Measurements from ENCODE around the gene OVCA2.

Gene OVCA2

DNA sequence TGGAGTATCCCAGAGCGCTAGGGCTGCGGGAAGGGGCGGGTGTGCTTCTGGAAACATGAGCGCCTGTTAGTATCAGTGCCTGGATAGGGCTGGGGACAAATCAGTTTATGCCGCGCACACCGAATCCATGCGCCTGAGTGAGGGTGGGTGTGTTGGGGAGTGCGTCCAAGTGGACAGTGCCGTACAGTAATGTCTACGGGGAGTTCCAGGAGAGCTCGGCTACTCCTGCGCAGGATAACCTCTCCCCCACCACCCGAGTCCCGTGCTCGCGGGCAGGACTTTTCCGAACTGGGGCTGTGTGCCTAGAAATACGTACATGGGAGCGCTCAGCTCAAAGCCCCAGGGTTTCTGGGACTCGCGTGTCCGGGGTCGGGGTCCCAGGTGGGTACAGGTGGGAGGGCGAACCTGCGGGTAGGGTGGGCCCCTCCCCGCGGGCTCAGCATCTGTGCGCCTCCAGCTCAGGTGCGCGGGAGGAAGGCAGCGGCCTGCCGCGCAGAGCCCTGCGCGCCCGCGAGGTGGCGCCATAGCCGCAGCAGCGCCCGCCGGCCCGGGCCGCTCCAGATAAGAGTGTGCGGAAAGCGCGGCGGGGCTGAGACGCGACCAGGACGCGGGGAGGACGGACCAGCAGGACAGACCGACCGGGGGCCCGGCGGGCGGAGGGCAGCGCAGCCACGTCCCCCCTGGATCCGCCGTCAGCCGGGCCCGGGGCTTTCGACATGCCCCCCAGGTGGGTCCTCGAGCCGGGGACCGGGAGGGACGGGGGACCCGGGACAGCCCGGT is 12.9 kb downstream of the OVCA2 start, which contains the start of gene HIC1:
Gene HIC1 (plus strand): TSS at position 592 of the 780 bp plus-strand sequence. CDS start 1,588 bp downstream, outside the sequence.
- peak; percentile 59 for DNase-seq (ENCODE audit: low spot score)

DNA sequence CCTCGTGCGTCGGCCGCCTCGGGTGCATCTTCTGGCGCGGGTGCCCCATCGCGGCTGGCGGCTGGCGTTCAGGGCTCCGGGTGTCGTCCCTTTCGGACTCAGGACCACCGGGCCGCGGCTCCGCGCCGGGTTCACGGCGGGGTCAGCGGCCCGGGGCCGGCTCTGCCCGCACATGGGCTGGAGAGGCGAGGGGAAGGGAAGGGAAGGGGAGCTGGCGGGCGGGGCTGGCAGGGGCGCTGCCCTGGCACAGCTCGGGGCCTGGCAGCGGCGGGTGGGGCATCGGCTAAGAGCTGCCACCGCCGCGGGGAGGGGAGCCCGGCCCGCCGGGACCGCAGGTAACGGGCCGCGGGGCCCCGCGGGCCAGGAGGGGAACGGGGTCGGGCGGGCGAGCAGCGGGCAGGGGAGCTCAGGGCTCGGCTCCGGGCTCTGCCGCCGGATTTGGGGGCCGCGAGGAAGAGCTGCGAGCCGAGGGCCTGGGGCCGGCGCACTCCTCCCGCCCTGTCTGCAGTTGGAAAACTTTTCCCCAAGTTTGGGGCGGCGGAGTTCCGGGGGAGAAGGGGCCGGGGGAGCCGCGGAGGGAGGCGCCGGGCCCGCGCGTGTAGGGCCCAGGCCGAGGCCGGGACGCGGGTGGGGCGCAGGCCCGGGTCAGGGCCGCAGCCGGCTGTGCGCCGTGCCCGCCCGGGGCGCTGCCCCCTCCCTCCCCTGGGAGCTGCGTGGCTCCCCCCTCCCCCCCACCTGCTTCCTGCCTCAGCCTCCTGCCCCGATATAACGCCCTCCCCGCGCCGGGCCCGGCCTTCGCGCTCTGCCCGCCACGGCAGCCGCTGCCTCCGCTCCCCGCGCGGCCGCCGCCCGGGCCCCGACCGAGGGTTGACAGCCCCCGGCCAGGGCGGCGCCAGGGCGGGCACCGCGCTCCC is 13.7 kb downstream of the OVCA2 start:
- no peak for DNase-seq (ENCODE audit: low spot score)

DNA sequence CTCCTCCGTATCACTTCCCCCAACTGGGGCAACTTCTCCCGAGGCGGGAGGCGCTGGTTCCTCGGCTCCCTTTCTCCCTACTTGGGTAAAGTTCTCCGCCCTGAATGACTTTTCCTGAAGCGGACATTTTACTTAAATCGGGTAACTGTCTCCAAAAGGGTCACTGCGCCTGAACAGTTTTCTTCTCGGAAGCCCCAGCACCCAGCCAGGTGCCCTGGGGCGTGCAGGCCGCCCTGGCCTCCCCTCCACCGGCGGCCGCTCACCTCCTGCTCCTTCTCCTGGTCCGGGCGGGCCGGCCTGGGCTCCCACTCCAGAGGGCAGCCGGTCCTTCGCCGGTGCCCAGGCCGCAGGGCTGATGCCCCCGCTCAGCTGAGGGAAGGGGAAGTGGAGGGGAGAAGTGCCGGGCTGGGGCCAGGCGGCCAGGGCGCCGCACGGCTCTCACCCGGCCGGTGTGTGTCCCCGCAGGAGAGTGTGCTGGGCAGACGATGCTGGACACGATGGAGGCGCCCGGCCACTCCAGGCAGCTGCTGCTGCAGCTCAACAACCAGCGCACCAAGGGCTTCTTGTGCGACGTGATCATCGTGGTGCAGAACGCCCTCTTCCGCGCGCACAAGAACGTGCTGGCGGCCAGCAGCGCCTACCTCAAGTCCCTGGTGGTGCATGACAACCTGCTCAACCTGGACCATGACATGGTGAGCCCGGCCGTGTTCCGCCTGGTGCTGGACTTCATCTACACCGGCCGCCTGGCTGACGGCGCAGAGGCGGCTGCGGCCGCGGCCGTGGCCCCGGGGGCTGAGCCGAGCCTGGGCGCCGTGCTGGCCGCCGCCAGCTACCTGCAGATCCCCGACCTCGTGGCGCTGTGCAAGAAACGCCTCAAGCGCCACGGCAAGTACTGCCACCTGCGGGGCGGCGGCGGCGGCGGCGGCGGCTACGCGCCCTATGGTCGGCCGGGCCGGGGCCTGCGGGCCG is 14.7 kb downstream of the OVCA2 start:
- no peak for DNase-seq (ENCODE audit: low spot score)

DNA sequence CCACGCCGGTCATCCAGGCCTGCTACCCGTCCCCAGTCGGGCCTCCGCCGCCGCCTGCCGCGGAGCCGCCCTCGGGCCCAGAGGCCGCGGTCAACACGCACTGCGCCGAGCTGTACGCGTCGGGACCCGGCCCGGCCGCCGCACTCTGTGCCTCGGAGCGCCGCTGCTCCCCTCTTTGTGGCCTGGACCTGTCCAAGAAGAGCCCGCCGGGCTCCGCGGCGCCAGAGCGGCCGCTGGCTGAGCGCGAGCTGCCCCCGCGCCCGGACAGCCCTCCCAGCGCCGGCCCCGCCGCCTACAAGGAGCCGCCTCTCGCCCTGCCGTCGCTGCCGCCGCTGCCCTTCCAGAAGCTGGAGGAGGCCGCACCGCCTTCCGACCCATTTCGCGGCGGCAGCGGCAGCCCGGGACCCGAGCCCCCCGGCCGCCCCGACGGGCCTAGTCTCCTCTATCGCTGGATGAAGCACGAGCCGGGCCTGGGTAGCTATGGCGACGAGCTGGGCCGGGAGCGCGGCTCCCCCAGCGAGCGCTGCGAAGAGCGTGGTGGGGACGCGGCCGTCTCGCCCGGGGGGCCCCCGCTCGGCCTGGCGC is 15.4 kb downstream of the OVCA2 start:
- no peak for DNase-seq (ENCODE audit: low spot score)

DNA sequence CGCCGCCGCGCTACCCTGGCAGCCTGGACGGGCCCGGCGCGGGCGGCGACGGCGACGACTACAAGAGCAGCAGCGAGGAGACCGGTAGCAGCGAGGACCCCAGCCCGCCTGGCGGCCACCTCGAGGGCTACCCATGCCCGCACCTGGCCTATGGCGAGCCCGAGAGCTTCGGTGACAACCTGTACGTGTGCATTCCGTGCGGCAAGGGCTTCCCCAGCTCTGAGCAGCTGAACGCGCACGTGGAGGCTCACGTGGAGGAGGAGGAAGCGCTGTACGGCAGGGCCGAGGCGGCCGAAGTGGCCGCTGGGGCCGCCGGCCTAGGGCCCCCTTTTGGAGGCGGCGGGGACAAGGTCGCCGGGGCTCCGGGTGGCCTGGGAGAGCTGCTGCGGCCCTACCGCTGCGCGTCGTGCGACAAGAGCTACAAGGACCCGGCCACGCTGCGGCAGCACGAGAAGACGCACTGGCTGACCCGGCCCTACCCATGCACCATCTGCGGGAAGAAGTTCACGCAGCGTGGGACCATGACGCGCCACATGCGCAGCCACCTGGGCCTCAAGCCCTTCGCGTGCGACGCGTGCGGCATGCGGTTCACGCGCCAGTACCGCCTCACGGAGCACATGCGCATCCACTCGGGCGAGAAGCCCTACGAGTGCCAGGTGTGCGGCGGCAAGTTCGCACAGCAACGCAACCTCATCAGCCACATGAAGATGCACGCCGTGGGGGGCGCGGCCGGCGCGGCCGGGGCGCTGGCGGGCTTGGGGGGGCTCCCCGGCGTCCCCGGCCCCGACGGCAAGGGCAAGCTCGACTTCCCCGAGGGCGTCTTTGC is 16.2 kb downstream of the OVCA2 start:
- DNase-seq (ENCODE audit: low spot score): no peak

DNA sequence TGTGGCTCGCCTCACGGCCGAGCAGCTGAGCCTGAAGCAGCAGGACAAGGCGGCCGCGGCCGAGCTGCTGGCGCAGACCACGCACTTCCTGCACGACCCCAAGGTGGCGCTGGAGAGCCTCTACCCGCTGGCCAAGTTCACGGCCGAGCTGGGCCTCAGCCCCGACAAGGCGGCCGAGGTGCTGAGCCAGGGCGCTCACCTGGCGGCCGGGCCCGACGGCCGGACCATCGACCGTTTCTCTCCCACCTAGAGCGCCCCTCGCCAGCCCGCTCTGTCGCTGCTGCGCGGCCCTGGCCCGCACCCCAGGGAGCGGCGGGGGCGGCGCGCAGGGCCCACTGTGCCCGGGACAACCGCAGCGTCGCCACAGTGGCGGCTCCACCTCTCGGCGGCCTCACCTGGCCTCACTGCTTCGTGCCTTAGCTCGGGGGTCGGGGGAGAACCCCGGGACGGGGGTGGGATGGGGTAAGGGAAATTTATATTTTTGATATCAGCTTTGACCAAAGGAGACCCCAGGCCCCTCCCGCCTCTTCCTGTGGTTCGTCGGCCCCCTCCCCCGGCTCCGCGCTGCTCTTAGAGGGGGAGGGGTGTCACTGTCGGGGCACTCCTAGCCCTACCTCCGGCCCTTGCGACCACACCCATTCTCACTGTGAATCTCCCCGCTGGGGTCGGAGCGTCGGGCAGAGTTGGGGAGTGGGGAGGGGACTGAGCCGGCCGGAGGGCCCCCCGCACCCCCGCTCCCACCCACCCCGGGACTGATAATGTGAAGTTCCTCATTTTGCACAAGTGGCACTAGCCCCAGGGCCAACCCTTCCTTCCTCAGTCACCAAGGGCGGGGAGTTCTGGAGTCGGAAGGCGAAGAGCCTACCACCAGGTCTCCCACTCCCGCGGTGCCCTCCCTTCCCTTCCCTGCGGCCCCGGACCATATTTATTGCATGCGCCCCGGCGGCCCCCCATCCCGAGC is 17.0 kb downstream of the OVCA2 start:
- no peak for DNase-seq (ENCODE audit: low spot score)

DNA sequence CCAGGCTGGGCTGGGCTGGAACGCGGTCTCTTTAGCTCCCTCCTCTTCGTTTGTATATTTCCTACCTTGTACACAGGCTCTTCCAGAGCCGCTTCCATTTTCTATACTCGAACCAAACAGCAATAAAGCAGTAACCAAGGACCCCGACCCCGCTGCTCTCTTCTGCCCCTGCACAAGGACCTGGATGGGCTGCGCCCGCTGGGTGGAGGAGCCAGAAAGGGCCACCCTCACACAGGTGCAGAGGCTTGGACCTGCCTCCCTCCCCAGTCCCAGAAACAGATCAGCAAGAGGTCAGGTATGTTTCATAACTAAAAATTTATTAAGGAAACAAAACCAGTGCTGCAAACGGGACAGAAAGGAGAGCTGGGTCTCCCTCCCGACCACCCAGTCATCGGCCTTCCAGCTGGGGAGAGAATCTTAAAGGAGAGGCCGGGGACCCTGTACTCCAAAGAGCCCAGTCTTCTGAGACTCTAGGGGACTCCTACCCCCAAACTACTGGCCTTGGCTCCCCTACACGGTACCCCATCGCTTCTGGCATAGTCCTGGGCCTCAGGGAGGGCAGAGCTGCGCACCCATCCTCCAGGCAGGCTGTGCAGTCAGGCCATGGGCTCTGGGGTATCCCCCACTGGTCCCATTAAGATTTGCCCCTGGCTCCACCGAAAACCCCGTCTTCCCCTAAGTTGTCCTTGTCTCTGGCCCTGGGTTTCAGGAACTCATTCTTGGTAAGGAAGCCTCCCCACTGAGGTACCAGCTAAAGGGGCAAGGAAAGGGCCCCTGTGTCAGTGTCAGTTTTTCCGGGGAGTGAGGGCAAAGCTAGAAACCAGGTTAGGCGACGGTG is 17.9 kb downstream of the OVCA2 start:
- DNase-seq (ENCODE audit: low spot score): no peak

DNA sequence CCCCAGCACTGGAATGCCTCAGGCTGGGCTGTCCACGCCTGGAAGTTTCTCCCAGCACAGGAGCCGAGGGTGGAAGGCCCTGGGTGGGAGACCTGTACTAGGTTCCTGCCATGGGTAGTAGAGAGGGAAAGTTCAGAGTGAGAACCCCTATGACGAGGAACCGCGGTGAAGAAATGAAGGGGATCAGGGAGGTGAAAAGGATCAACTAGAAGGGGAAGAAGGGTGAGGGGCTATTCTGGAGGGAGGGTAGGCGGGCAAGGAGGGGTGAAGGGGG is 18.5 kb downstream of the OVCA2 start:
- DNase-seq (ENCODE audit: low spot score): no peak

DNA sequence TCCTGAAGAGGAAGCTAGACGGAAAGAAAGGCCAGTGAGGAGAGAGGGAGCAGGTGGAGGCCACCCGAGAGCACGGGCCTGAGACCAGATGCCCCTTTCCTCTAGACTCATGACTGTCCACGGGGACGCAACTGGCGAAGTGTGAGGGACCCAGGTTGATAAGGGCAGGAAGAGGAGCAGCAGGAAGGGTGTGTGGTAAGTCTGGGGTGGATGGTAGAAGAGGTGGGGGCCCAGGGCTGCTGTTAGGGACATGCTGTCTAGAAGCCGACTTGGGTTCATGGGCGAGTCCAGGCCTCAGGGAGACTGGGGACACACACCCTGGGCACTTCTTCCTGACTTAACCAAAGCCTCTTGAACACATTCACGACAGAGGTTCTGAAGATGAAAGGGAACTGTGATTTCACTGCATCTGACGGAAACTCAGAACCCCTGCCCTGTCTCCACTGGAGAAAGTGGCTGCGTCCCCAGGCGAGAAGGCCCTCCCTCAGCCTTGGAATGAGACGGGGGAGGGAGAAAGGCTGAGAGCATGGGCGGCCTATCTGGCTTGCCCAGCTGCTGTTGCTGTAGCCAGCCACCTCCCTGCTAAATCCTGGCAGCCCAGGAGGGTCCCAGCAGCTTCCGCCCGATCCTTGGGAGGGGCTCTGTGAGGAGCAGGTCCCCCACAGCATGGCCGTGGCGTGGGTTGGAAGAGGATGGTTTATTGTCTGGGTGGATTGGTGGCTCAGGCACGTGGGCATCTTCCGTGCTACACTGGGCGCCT is 19.0 kb downstream of the OVCA2 start:
- no peak for DNase-seq (ENCODE audit: low spot score)

DNA sequence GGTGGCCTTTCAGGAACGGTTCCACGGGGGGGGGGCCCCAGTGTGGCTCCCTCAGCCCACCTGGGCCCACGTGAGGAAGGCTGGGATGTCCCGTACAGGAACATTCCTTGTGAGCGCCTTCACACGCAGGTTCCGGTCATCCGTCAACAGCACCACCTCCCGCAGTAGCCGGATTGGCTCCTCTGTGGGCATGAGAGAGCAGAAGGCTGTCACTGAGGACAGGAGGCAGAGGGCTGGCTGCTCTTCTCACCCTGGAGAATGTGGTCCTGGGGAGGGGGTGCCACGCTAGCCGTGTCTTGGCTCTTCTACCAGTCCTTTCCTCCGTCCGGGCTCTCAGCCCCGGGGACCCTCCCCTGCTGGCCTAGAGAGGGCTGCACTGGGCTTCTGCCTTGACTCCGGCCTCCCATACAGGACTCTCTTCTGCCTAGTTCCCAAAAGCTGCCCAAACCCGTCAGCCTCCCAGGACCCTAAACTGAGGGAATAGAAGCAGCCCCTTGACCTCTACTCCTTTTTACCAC is 19.7 kb downstream of the OVCA2 start:
- no peak for DNase-seq (ENCODE audit: low spot score)

DNA sequence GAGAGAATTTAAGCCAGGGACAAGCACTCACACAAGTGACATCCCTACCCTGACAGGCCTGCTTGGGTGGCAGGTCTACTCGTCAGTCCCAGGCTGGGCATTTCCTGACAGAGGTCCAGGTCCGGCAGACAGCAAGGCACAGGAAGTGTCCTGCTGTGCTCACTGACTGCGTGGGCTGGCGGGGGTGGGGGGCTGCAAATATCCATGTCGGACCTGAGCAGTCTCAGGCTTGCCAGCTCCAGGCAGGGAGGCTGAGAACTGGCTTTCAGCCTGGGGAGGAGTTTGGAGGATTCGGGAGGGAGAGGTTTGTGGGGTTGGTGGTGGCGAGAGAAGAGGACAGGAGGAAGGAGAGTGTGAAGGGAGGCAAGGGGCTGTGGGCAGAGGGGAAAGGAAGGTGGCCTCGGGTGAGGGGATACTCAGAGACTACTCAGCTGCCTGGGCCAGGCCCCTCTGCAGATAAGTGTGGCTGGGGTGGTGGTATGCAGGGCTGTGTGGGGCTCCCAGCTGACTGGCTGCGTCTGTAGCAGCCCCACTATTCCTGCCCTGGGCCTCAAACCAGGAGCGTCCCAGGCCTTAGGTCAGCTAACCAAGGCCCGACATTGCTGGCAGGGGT is 20.9 kb downstream of the OVCA2 start:
- no peak for DNase-seq (ENCODE audit: low spot score)

DNA sequence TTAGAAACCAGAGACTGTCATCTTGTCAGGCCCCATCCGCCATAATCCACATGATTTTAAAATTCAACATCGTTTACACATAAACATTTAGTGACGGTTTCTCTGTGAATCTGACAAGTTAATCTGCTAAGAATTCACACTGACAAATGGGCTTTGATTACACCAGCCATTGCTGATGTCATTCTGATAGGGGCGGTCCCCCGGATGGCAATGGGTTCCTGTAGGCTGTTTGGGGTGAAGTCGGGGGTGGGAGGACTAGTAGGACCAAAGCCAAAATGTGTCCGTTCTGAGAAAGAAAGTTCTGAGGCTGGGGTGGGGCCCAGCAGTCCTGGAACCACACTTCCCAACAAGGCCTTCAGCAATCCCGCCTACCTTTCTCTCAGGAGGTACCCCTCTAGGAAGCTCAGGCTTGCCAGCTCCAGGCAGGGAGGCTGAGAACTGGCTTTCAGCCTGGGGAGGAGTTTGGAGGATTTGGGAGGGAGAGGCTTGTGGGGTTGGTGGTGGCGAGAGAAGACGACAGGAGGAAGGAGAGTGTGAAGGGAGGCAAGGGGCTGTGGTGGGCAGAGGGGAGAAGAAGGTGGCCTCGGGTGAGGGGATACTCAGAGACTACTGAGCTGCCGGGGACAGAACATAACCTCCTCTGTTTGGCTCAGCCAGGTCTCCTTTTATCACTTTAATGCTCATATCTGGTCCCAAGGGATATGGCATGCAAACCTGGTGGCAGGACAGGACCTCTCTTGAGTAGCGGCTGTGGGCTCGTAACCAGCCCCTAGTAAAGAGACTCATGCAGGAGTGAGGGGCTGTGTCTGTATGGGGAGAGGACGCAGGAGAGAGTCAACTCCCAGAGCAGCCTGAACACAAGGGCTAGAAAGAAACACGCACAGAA is 21.7 kb downstream of the OVCA2 start:
- DNase-seq (ENCODE audit: low spot score): no peak

DNA sequence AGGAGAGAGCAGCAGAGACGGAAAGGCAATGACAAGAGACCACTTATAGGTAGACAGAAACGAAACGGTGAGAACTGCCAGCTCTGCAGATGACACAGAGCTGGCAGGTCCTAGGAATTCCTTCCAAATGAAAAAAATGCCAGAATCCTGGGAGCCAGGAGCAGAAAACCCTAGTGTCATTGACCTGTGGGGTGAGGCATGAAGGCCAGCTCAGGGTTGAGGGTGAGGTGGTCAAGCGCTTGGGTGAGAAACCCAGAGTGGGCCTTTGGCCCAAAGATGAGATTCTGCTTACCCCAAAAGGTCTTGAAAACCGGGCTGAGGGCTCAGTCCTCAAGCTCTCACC is 22.3 kb downstream of the OVCA2 start:
- DNase-seq (ENCODE audit: low spot score): no peak

DNA sequence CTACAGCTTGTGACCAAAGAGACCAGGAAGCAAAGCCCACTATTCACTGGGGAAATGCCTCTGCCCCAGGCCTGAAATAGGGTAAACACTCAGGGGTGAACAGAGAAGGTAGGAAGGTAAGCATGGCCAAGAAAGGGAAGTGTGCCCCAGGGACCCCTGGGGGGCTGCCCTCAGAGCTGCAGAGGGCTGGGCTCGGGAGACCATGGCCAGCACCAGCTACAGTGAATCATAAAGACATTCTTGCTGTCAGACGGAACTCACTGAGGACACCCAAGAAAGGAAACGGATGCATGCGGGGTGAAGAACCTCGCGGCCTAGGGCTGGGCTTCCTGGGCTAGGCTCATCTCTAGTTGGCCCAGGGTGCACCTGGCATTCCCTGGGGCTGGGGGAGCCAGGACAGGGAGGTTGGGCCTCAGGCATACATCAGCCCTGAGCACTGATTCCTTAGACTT is 22.7 kb downstream of the OVCA2 start:
- no peak for DNase-seq (ENCODE audit: low spot score)

DNA sequence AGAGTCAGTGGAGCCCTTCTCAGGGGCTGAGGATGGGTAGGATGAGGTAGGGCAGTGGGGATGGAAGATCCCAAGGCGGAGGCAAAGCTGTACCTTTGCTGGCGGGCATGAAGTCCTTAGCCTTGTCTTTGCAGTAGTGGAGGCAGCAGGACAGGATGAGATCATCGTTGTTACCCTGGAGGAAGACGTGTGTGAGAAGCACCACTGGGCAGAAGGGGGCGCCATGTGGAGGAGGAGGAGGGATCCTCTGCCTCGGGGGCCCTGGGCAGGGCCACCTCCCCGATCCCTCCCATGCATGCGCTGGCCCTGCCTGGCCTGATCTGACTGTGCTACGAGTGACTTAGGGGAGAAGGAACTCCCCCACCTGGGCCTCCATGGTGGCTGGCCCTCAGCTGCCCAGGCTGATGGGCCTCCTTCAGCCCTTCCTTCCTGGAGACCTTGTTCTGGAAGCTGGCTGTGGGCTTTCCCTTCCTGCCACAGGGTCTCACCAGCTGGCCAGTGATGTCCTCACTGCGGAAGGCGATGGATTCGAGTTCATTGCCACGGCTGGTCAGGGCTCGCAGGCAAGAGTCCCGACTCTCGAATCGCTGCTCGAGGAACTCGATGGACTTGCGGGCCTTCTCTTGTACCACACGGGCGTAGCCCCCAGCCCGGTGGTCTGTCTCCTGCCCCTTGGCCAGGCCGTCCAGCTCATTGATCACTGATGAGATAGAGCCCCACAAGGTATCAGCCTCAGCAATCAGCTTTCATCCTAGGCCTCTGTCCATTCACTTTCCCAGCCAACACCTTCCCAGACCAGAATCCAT is 23.4 kb downstream of the OVCA2 start:
- no peak for DNase-seq (ENCODE audit: low spot score)

Data from COLO829 (cell line).